Islet of Langerhans (tissue), 1 donor: ENCODE results near the gene EVA1A.

Experiments used
- FAIRE-seq: peaks from one replicate; lab custom pipeline; 2011; peaks lifted over from hg19 to GRCh38; lab: Jason Lieb, UNC

EVA1A gene

GRCh38 chr2:75447176-75447575 is 113.6 kb downstream of the EVA1A start:
- FAIRE-seq: no peak
